Tibial nerve (tissue), 4 donors: ENCODE data around the gene TMEM132D. TPM values are rescaled to one million over a fixed set of nuclear protein-coding genes. Genes with fewer than 3 reads are reported as not detected.

Source experiments
- DNase-seq, 2 donors: peaks; one replicate each; pipeline ENCODE4 v3.0.0-alpha.2; 2019; ENCODE audit warnings: low spot score in 2 of 2
- H3K27ac ChIP-seq, 4 donors: fragments of 200-600 bp; sonication (generic) in 3 of 4; one replicate each; pipeline ENCODE4 v1.5.1; 2017 to 2019; ENCODE audit warnings: mild to moderate bottlenecking in 1 of 4
- H3K27me3 ChIP-seq, 2 donors: fragments of 200-600 bp; sonication (generic) in 1 of 2; one replicate each; pipeline versions ENCODE4 v1.5.1 to v1.6.0; 2017 to 2019
- H3K36me3 ChIP-seq, 3 donors: fragments of 200-600 bp; sonication (generic); one replicate each; pipeline ENCODE4 v1.5.1; 2018 to 2019
- H3K4me1 ChIP-seq, 4 donors: fragments of 200-600 bp; sonication (generic) in 3 of 4; one replicate each; pipeline ENCODE4 v1.5.1; 2017 to 2019
- H3K4me3 ChIP-seq, 4 donors: fragments of 200-600 bp; sonication (generic) in 3 of 4; one replicate each; pipeline ENCODE4 v1.5.1; 2017 to 2019; ENCODE audit warnings: mild to moderate bottlenecking in 1 of 4, moderate library complexity in 1 of 4
- H3K9me3 ChIP-seq, 4 donors: fragments of 200-600 bp; sonication (generic) in 3 of 4; one replicate each; pipeline ENCODE4 v1.5.1; 2017 to 2019
- CTCF ChIP-seq, 5 experiments: fragments of 200-600 bp in 3 of 5; fragments of 450-650 bp in 2 of 5; sonication (generic) in 3 of 5; IDR thresholded peaks; one replicate each; pipeline ENCODE4 v1.5.1; 2016 to 2019; ENCODE audit warnings: antibody characterized with exemption in 5 of 5, mild to moderate bottlenecking in 3 of 5, moderate library complexity in 2 of 5
- EP300 ChIP-seq, 2 donors: sonication (generic); formaldehyde crosslinking; IDR thresholded peaks; one replicate each; pipeline ENCODE4 v1.6.1; 2017; ENCODE audit warnings: antibody characterized with exemption in 2 of 2, mild to moderate bottlenecking in 1 of 2
- POLR2A ChIP-seq, 2 donors: fragments of 450-650 bp; IDR thresholded peaks; one replicate each; pipeline ENCODE4 v1.6.1; 2017; ENCODE audit warnings: antibody characterized with exemption in 2 of 2, mild to moderate bottlenecking in 2 of 2, moderate library complexity in 2 of 2
- WGBS, 2 donors: methylation state at CpG; one replicate each; pipeline ENCODE4 v1.1.5; 2018; 5-methylcytosine and 5-hydroxymethylcytosine counted together
- total RNA-seq, 4 donors: library from RNA; depleted of rRNA; stranded (reverse); fragments of >200 nt; gene quantifications; one replicate each; pipeline ENCODE4 v1.1.0, GENCODE V29; 2016

TMEM132D gene
- total RNA-seq, 4 donors from 2014 or later: under 0.01 to 0.21 TPM; not detected in 2

- 27 to 48% methylated on average over 4 of the region's 4 CpGs for WGBS, 2 donors
These were observed 828.2 kb downstream of the TMEM132D start for GRCh38 chr12:129075460-129076208.

GRCh38 chr12:129074379-129074778 lies 829.4 kb downstream of the TMEM132D start:
- no peaks in the 10 kb centered on the region for H3K27me3 ChIP-seq
- H3K9me3 ChIP-seq: peaks cover 0 to 6% (median 0%) of the 10 kb centered on the region in 4 donors
- TF ChIP-seq EP300 (IDR thresholded peaks at IDR 0.05) (no peak), POLR2A (IDR thresholded peaks at IDR 0.05) (no peak), CTCF (IDR thresholded peaks at IDR 0.05) (no peak)
- no peaks in the 10 kb centered on the region for H3K36me3 ChIP-seq
- H3K27ac ChIP-seq: no peak overlapping the region
- 84 to 90% methylated on average over 6 of the region's 6 CpGs for WGBS, 2 donors
- H3K4me3 ChIP-seq: no peak overlapping the region
- no peak for DNase-seq
- no peaks in the 10 kb centered on the region for H3K4me1 ChIP-seq

More at GRCh38 chr12:129075460-129076208, 828.2 kb downstream of the TMEM132D start:
- no peaks in the 10 kb centered on the region for H3K27me3 ChIP-seq
- no peak for DNase-seq
- TF ChIP-seq CTCF (IDR thresholded peaks at IDR 0.05): no peak
- no peak for TF ChIP-seq EP300 (IDR thresholded peaks at IDR 0.05)
- TF ChIP-seq POLR2A (IDR thresholded peaks at IDR 0.05): no peak
- H3K4me3 ChIP-seq: no peak overlapping the region
- no peaks in the 10 kb centered on the region for H3K4me1 ChIP-seq
- no peak overlapping the region for H3K27ac ChIP-seq
- peaks cover 0 to 6% (median 0%) of the 10 kb centered on the region in 4 donors for H3K9me3 ChIP-seq
- no peaks in the 10 kb centered on the region for H3K36me3 ChIP-seq

- Histone ChIP-seq H3K27ac (no peak overlapping the region), H3K36me3 (no peaks in the 10 kb centered on the region), H3K9me3 (peaks cover 0 to 4% (median 0%) of the 10 kb centered on the region in 4 donors), H3K4me3 (no peak overlapping the region), H3K4me1 (no peaks in the 10 kb centered on the region), H3K27me3 (no peaks in the 10 kb centered on the region)
- no peak for DNase-seq
- WGBS, 2 donors: 91 to 95% methylated on average over 21 of the region's 21 CpGs
- TF ChIP-seq EP300 (IDR thresholded peaks at IDR 0.05) (no peak), CTCF (IDR thresholded peaks at IDR 0.05) (no peak), POLR2A (IDR thresholded peaks at IDR 0.05) (no peak)
These were observed 830.5 kb downstream of the TMEM132D start for GRCh38 chr12:129073157-129073915.

- no peak for DNase-seq
- Histone ChIP-seq H3K27ac (no peak overlapping the region), H3K4me1 (no peaks in the 10 kb centered on the region), H3K36me3 (no peaks in the 10 kb centered on the region), H3K27me3 (no peaks in the 10 kb centered on the region), H3K4me3 (no peak overlapping the region), H3K9me3 (peaks cover 0 to 7% (median 0%) of the 10 kb centered on the region in 4 donors)
- no peak for TF ChIP-seq CTCF (IDR thresholded peaks at IDR 0.05)
- no peak for TF ChIP-seq POLR2A (IDR thresholded peaks at IDR 0.05)
- no peak for TF ChIP-seq EP300 (IDR thresholded peaks at IDR 0.05)
- 43 to 49% methylated on average over 4 of the region's 4 CpGs for WGBS, 2 donors
These were observed 832.5 kb downstream of the TMEM132D start for GRCh38 chr12:129071362-129071761.

- H3K4me3 ChIP-seq: no peak overlapping the region
- H3K27me3 ChIP-seq: no peaks in the 10 kb centered on the region
- no peak overlapping the region for H3K27ac ChIP-seq
- peaks cover 0 to 9% (median 0%) of the 10 kb centered on the region in 4 donors for H3K9me3 ChIP-seq
- no peaks in the 10 kb centered on the region for H3K36me3 ChIP-seq
- no peak for DNase-seq
- H3K4me1 ChIP-seq: no peaks in the 10 kb centered on the region
- TF ChIP-seq EP300 (IDR thresholded peaks at IDR 0.05): no peak
- TF ChIP-seq CTCF (IDR thresholded peaks at IDR 0.05): no peak
- no peak for TF ChIP-seq POLR2A (IDR thresholded peaks at IDR 0.05)
- 65 to 71% methylated on average over 15 of the region's 15 CpGs for WGBS, 2 donors
These were observed 833.9 kb downstream of the TMEM132D start for GRCh38 chr12:129069886-129070285.
